Gastroesophageal sphincter (tissue), 3 donors: ENCODE results near the gene ATP5MC2.

Experiments
- CTCF ChIP-seq, 4 experiments: fragments of 200-600 bp in 2 of 4; fragments of 450-650 bp in 2 of 4; sonication (generic) in 1 of 4; IDR thresholded peaks; one replicate each; pipeline ENCODE4 v1.5.1; 2017 to 2019; ENCODE audit warnings: antibody characterized with exemption in 4 of 4, mild to moderate bottlenecking in 2 of 4, moderate library complexity in 2 of 4
- EP300 ChIP-seq: sonication (generic); formaldehyde crosslinking; IDR thresholded peaks from one replicate; pipeline ENCODE4 v1.6.1; 2017; ENCODE audit warnings: antibody characterized with exemption, mild to moderate bottlenecking
- POLR2A ChIP-seq, 2 donors: fragments of 450-650 bp; IDR thresholded peaks; one replicate each; pipeline ENCODE4 v1.6.1; 2017; ENCODE audit warnings: antibody characterized with exemption in 2 of 2, mild to moderate bottlenecking in 2 of 2, moderate library complexity in 1 of 2

- no peak for TF ChIP-seq CTCF (IDR thresholded peaks at IDR 0.05)
- no peak for TF ChIP-seq EP300
- TF ChIP-seq POLR2A (IDR thresholded peaks at IDR 0.05): no peak
Observed at GRCh38 chr12:53670308-53670707, 5.6 kb downstream of the ATP5MC2 start.
